MM.1S (cell line): ENCODE data around the gene TWSG1.
"Not testable (repeated sequence)": the region's sequence is repeated elsewhere in the genome, so short reads cannot be mapped to it uniquely, and the experiment has no call there.

Experiments used
- CTCF ChIP-seq: fragments of 300-600 bp; sonication (generic); IDR thresholded peaks from 2 replicates; pipeline ENCODE4 v1.5.1; 2016; ENCODE audit warnings: antibody characterized with exemption, low read length, mixed read lengths
- EZH2 ChIP-seq: fragments of 300-600 bp; sonication (generic); optimal IDR thresholded peaks from 2 replicates; pipeline ENCODE3; 2017; ENCODE audit warnings: low read depth, mild to moderate bottlenecking, antibody characterized with exemption, low read length, mixed read lengths
- EZH2phosphoT487 ChIP-seq: fragments of 300-600 bp; sonication (generic); IDR thresholded peaks from 2 replicates; pipeline ENCODE4 v1.6.1; 2018; ENCODE audit warnings: antibody characterized with exemption, low read length

GRCh38 chr18:9430315-9430714, 95.7 kb downstream of the TWSG1 start:
- not testable (repeated sequence) for TF ChIP-seq CTCF, EZH2, EZH2phosphoT487
